Measurements from ENCODE around the gene ILKAP. TPM values are rescaled to one million over a fixed set of nuclear protein-coding genes. Genes with fewer than 3 reads are reported as not detected.

The ILKAP gene
- total and polyA plus RNA-seq, 2 donors (not counting 1 experiment from before 2014, with no cell fraction given): 82.5 to 98.6 TPM

DNA sequence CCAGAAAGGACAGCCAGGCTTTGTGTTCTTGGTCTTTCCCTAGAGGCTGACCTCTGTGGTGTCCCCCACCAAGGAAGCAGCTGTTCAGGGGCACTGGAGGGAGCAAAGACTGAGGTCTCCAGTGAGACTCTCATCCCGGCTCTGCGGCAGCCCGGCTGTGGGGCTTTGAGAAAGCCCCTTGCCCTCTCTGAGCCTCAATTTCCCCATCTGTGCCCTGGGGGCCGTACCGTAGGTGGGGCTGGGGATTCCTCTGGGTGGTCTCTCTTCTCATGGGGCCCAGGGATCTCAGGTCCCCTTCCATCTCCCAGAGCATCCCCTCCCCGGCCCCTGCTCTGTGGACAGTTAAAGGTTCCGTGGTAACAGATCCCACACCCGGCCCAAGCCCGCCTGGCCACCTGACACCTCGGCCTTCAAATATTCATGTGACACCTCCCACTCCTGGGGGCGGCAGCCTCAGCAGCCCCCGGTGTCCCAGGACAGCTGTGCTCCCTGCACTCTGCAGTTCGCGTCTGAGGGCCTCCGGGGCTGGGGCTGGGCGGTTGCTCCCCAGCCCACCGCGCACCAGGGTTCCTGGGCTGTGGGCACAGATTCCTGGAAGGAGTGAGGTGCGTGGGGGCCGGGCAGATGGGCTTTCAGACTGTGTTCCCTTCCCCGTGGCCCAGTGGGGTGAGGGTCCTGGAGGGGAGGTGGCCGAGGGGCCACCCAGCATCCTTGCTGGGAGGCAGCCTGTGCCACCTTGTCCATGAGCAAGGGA is 80.1 kb downstream of the ILKAP start:
- Mint-ChIP-seq H3K4me1 (peaks cover 4% of the 10 kb centered on the region), H3K4me3 (no peak overlapping the region), H3K27ac (no peak overlapping the region), H3K9me3 (ENCODE audit: insufficient read depth) (no peaks in the 10 kb centered on the region), H3K27me3 (no peaks in the 10 kb centered on the region)
- H3K4me1 ChIP-seq (ENCODE audit: control insufficient read depth in 2 of 2, insufficient read depth in 2 of 2, low read length in 2 of 2): peaks cover 4 to 13% of the 10 kb centered on the region in 2 donors
- H3K4me2 ChIP-seq (replicated peaks; ENCODE audit: low read depth, low read length, poor library complexity, severe bottlenecking): no peak overlapping the region
- no peaks in the 10 kb centered on the region for H4K20me1 ChIP-seq (ENCODE audit: control insufficient read depth, insufficient read depth, low read length, poor library complexity, severe bottlenecking)
- peaks cover 0 to 10% (median 0%) of the 10 kb centered on the region in 3 donors for H3K9me3 ChIP-seq (ENCODE audit: control extremely low read depth in 1 of 3, control insufficient read depth in 2 of 3, insufficient read depth in 1 of 3, low read length in 2 of 3)
- H3K79me2 ChIP-seq (ENCODE audit: control insufficient read depth, insufficient read depth, low read length): no peaks in the 10 kb centered on the region
- DNase-seq (no peak), ATAC-seq (ENCODE audit: low read depth) (no peak)
- no peak overlapping the region for H3K27ac ChIP-seq (ENCODE audit: low read length in 2 of 2)
- H3K4me3 ChIP-seq (ENCODE audit: control extremely low read depth in 1 of 5, extremely low read depth in 1 of 5, insufficient read depth in 1 of 5, low read depth in 2 of 5, low read length in 4 of 5): no peak overlapping the region
- H2AFZ ChIP-seq (ENCODE audit: insufficient read depth, low read depth, low read length, poor library complexity, severe bottlenecking): no peak overlapping the region
- 87% methylated on average over 18 of the region's 22 CpGs for WGBS (ENCODE audit: insufficient coverage)
- TF ChIP-seq EZH2 (IDR thresholded peaks at IDR 0.05; ENCODE audit: borderline replicate concordance, insufficient read depth, low read depth, low read length, poor library complexity, severe bottlenecking) (no peak), CTCF (IDR thresholded peaks at IDR 0.05) (no peak)
- intact Hi-C loops (cut with micrococcal nuclease): no loop called here
- ChIA-PET POLR2A (no interaction called here), CTCF (no interaction called here)
- no peak overlapping the region for H3K9ac ChIP-seq (ENCODE audit: low read length)
- no peaks in the 10 kb centered on the region for H3K36me3 ChIP-seq (replicated peaks in 1 of 2; ENCODE audit: control extremely low read depth in 1 of 2, control insufficient read depth in 1 of 2, extremely low read depth in 1 of 2, insufficient read depth in 2 of 2, low read length in 1 of 2)
- no peaks in the 10 kb centered on the region for H3K27me3 ChIP-seq (replicated peaks in 1 of 4; ENCODE audit: control extremely low read depth in 1 of 4, control insufficient read depth in 3 of 4, insufficient read depth in 4 of 4, low read length in 3 of 4)
